Measurements from ENCODE around the gene CAVIN4. TPM values are rescaled to one million over a fixed set of nuclear protein-coding genes. Genes with fewer than 3 reads are reported as not detected.

The CAVIN4 gene
- polyA plus RNA-seq, 4 donors = 2.5 to 3.3 (median 3.0) TPM

GRCh38 chr9:100589582-100589981 lies 11.7 kb downstream of the CAVIN4 start:
- DNase-seq (ENCODE audit: low read depth in 4 of 4, low spot score in 3 of 4) = no peak

- no peak for DNase-seq (ENCODE audit: low read depth in 4 of 4, low spot score in 3 of 4)
Measured at GRCh38 chr9:100590481-100590880, 12.6 kb downstream of the CAVIN4 start.

GRCh38 chr9:100591139-100591538 lies 13.3 kb downstream of the CAVIN4 start:
- DNase-seq (ENCODE audit: low read depth in 4 of 4, low spot score in 3 of 4) = no peak

GRCh38 chr9:100591639-100592412 lies 13.9 kb downstream of the CAVIN4 start:
- DNase-seq (ENCODE audit: low read depth in 4 of 4, low spot score in 3 of 4) = no peak

GRCh38 chr9:100595391-100596199 lies 17.7 kb downstream of the CAVIN4 start:
- DNase-seq (ENCODE audit: low read depth in 4 of 4, low spot score in 3 of 4) = peak; percentile 44 to 54 (median 52)

GRCh38 chr9:100597236-100597635 lies 19.4 kb downstream of the CAVIN4 start:
- DNase-seq (ENCODE audit: low read depth in 4 of 4, low spot score in 3 of 4) = no peak

- peak; percentile 69 to 74 (median 70) for DNase-seq (ENCODE audit: low read depth in 4 of 4, low spot score in 3 of 4)
Measured at GRCh38 chr9:100598641-100599145, 20.8 kb downstream of the CAVIN4 start.

- no peak for DNase-seq (ENCODE audit: low read depth in 4 of 4, low spot score in 3 of 4)
Measured at GRCh38 chr9:100600521-100601079, 22.7 kb downstream of the CAVIN4 start.

- peak in 2 of 4 donors; percentile 8 to 30 for DNase-seq (ENCODE audit: low read depth in 4 of 4, low spot score in 3 of 4)
Measured at GRCh38 chr9:100601216-100601615, 23.3 kb downstream of the CAVIN4 start.

- peak in 3 of 4 donors; percentile 44 to 53 (median 47) for DNase-seq (ENCODE audit: low read depth in 4 of 4, low spot score in 3 of 4)
Measured at GRCh38 chr9:100602342-100602801, 24.5 kb downstream of the CAVIN4 start.

- no peak for DNase-seq (ENCODE audit: low read depth in 4 of 4, low spot score in 3 of 4)
Measured at GRCh38 chr9:100605405-100605804, 27.5 kb downstream of the CAVIN4 start.

GRCh38 chr9:100619194-100619593 lies 41.3 kb downstream of the CAVIN4 start:
- DNase-seq (ENCODE audit: low read depth in 4 of 4, low spot score in 3 of 4) = no peak

- no peak for DNase-seq (ENCODE audit: low read depth in 4 of 4, low spot score in 3 of 4)
Measured at GRCh38 chr9:100619665-100620064, 41.8 kb downstream of the CAVIN4 start.

GRCh38 chr9:100623969-100624368 lies 46.1 kb downstream of the CAVIN4 start:
- DNase-seq (ENCODE audit: low read depth in 4 of 4, low spot score in 3 of 4) = no peak

- no peak for DNase-seq (ENCODE audit: low read depth in 4 of 4, low spot score in 3 of 4)
Measured at GRCh38 chr9:100626949-100627348, 49.1 kb downstream of the CAVIN4 start.

GRCh38 chr9:100637787-100638186 lies 59.9 kb downstream of the CAVIN4 start:
- DNase-seq (ENCODE audit: low read depth in 4 of 4, low spot score in 3 of 4) = no peak

Other genes starting within 250 kb of the CAVIN4 start
- gene TEX10, start 225.1 kb upstream of the CAVIN4 start, polyA plus RNA-seq (ENCODE audit: insufficient read length in 4 of 4) = 10 to 100 TPM; 36.4 to 45.7 (median 43.7) TPM
- gene MSANTD3, start 150.9 kb upstream of the CAVIN4 start, polyA plus RNA-seq (ENCODE audit: insufficient read length in 4 of 4) = 10 to 100 TPM; 21.3 to 24.6 (median 23.8) TPM
- gene TMEFF1, start 104.9 kb upstream of the CAVIN4 start, polyA plus RNA-seq (ENCODE audit: insufficient read length in 4 of 4) = 10 to 100 TPM in 1 of 4 donors, 1 to 10 TPM in 3; 4.2 to 10.1 (median 6.0) TPM